MM.1S (cell line): ENCODE data around the gene KIAA1191.

Experiments
- EZH2phosphoT487 ChIP-seq: fragments of 300-600 bp; sonication (generic); IDR thresholded peaks from 2 replicates; pipeline ENCODE4 v1.6.1; 2018; ENCODE audit warnings: antibody characterized with exemption, low read length
- TF ChIP-seq, protein P1 (sequence below): fragments of 300-600 bp; sonication (generic); IDR thresholded peaks from 2 replicates; pipeline ENCODE4 v1.5.1; 2016; ENCODE audit warnings: antibody characterized with exemption, low read length, mixed read lengths

DNA sequence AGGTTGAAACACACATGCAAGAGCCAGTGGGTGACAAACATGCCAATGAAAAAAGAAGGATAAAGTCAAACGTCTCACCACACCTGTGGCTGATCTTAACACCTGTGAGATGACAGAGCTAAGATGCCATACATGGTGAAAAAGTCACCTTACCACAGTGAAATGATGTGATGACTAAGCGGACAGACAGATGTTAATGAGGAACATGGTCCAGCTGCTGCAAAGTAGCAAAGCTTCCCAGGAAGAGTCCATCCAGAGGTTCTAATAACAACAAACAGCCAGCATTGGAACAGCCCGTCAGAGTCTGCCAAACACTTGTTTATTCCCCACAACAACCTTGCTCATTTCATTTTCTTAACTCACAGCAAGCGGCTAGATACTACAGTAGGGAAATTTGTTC lies 1.9 kb downstream of the KIAA1191 start:
- TF ChIP-seq, protein P1, sequence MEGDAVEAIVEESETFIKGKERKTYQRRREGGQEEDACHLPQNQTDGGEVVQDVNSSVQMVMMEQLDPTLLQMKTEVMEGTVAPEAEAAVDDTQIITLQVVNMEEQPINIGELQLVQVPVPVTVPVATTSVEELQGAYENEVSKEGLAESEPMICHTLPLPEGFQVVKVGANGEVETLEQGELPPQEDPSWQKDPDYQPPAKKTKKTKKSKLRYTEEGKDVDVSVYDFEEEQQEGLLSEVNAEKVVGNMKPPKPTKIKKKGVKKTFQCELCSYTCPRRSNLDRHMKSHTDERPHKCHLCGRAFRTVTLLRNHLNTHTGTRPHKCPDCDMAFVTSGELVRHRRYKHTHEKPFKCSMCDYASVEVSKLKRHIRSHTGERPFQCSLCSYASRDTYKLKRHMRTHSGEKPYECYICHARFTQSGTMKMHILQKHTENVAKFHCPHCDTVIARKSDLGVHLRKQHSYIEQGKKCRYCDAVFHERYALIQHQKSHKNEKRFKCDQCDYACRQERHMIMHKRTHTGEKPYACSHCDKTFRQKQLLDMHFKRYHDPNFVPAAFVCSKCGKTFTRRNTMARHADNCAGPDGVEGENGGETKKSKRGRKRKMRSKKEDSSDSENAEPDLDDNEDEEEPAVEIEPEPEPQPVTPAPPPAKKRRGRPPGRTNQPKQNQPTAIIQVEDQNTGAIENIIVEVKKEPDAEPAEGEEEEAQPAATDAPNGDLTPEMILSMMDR, result no peak
- no peak for TF ChIP-seq EZH2phosphoT487
